Bronchial epithelial cell (primary cell): ENCODE measurements around the gene RNF157. TPM values are rescaled to one million over a fixed set of nuclear protein-coding genes. Genes with fewer than 3 reads are reported as not detected.

Source experiments
- DNase-seq: peaks from one replicate; pipeline ENCODE4 v3.0.0-alpha.2; 2010; ENCODE audit warnings: low read depth
- FAIRE-seq: peaks from 2 replicates; lab custom pipeline; 2011; peaks lifted over from hg19 to GRCh38; lab: Jason Lieb, UNC
- H3K27me3 ChIP-seq: 2 replicates; pipeline ENCODE4 v1.5.1; 2011; ENCODE audit warnings: low read length; ENCODE audit not compliant: control insufficient read depth, insufficient read depth
- H3K36me3 ChIP-seq: 2 replicates; pipeline ENCODE4 v1.5.1; 2011; ENCODE audit warnings: low read length; ENCODE audit not compliant: control insufficient read depth, insufficient read depth
- H3K4me3 ChIP-seq: 2 replicates; pipeline ENCODE4 v1.5.1; 2011; ENCODE audit warnings: mild to moderate bottlenecking, low read depth, low read length, control low read depth
- CTCF ChIP-seq: IDR thresholded peaks from 2 replicates; pipeline ENCODE4 v1.5.1; 2011; ENCODE audit warnings: mild to moderate bottlenecking, moderate library complexity, low read length, control low read depth, inconsistent platforms; ENCODE audit not compliant: insufficient read depth, severe bottlenecking
- total RNA-seq: library from RNA; depleted of rRNA; stranded (reverse); fragments of >200 nt; gene quantifications from 2 replicates; pipeline ENCODE4 v1.2.1, GENCODE V29; 2014

Gene RNF157
- total RNA-seq, 1 donor from 2014 or later: not detected

GRCh38 chr17:76267051-76267576 lies 26.8 kb upstream of the RNF157 start:
- Histone ChIP-seq H3K4me3 (no peak overlapping the region), H3K27me3 (no peaks in the 10 kb centered on the region), H3K36me3 (peaks cover 3% of the 10 kb centered on the region)
- TF ChIP-seq CTCF: no peak
- FAIRE-seq (no peak), DNase-seq (no peak)

GRCh38 chr17:76266244-76266938 lies 26.1 kb upstream of the RNF157 start:
- no peak for FAIRE-seq

GRCh38 chr17:76265624-76266243 lies 25.4 kb upstream of the RNF157 start:
- peaks cover 2% of the 10 kb centered on the region for H3K36me3 ChIP-seq
- no peak for TF ChIP-seq CTCF
- no peak for FAIRE-seq
- no peaks in the 10 kb centered on the region for H3K27me3 ChIP-seq
- H3K4me3 ChIP-seq: peak overlapping the region; percentile 67
- no peak for DNase-seq

More at GRCh38 chr17:76266244-76266938, 26.1 kb upstream of the RNF157 start:
- peak overlapping the region; percentile 67 for H3K4me3 ChIP-seq
- TF ChIP-seq CTCF: no peak
- peak; percentile 29 for DNase-seq
- H3K27me3 ChIP-seq: no peaks in the 10 kb centered on the region
- peaks cover 3% of the 10 kb centered on the region for H3K36me3 ChIP-seq

- Histone ChIP-seq H3K27me3 (no peaks in the 10 kb centered on the region), H3K36me3 (peaks cover 2% of the 10 kb centered on the region), H3K4me3 (peak within 1 kb of the TSS; percentile 67)
- no peak for TF ChIP-seq CTCF
- FAIRE-seq: no peak
- peak; percentile 99 for DNase-seq
These were observed 24.7 kb upstream of the RNF157 start, which contains the start of gene UBALD2 for GRCh38 chr17:76264755-76265623. Gene UBALD2, plus strand, starts transcription at chr17:76265348. Its CDS starts 158 bp downstream, at chr17:76265506.

- DNase-seq (no peak), FAIRE-seq (no peak)
- Histone ChIP-seq H3K4me3 (no peak overlapping the region), H3K27me3 (no peaks in the 10 kb centered on the region), H3K36me3 (peaks cover 2% of the 10 kb centered on the region)
- TF ChIP-seq CTCF: no peak
These were observed 24.1 kb upstream of the RNF157 start for GRCh38 chr17:76264425-76264754.
